Lower lobe of right lung (tissue), 2 donors: ENCODE data around the gene TRIM24. TPM values are rescaled to one million over a fixed set of nuclear protein-coding genes. Genes with fewer than 3 reads are reported as not detected.
A peak's percentile ranks its signal among the peaks of the same experiment; 100 is the strongest.

Experiments used
- ATAC-seq, 2 donors: fragments of 200-7000 bp; cut with Tn5 transposase; one replicate each; pipeline ENCODE4 v1.9.1; 2020 to 2022; ENCODE audit warnings: mild to moderate bottlenecking in 2 of 2, moderate library complexity in 2 of 2
- DNase-seq: peaks from one replicate; pipeline ENCODE4 v3.0.0-alpha.2; 2020
- H3K27ac ChIP-seq: fragments of 200-600 bp; one replicate; pipeline ENCODE4 v1.8.0; 2022
- H3K27me3 ChIP-seq: fragments of 200-600 bp; one replicate; pipeline ENCODE4 v1.8.0; 2022; ENCODE audit warnings: low read depth
- H3K36me3 ChIP-seq: fragments of 200-600 bp; one replicate; pipeline ENCODE4 v1.8.0; 2022; ENCODE audit warnings: mild to moderate bottlenecking
- H3K4me1 ChIP-seq: fragments of 200-600 bp; one replicate; pipeline ENCODE4 v1.8.0; 2022
- H3K4me3 ChIP-seq: fragments of 200-600 bp; one replicate; pipeline ENCODE4 v1.8.0; 2022; ENCODE audit warnings: mild to moderate bottlenecking
- H3K9me3 ChIP-seq: fragments of 200-600 bp; one replicate; pipeline ENCODE4 v1.8.0; 2022
- intact Hi-C: fragments of 100-400 bp; cut with DNase I; formaldehyde crosslinking; loops from one replicate; pipeline ENCODE4 v1.11.0; 2022
- total RNA-seq: library from RNA; stranded (reverse); fragmentation: NEBNext Ultra II Directional; extraction: Animal tissue kit (Norgen Biotek cat#: 25700); gene quantifications from one replicate; pipeline ENCODE4 v1.2.1, GENCODE V29; 2021
- TF ChIP-seq, protein P1 (sequence below): fragments of 200-600 bp; IDR thresholded peaks from one replicate; pipeline ENCODE4 v1.8.0; 2022; ENCODE audit warnings: antibody characterized with exemption, mild to moderate bottlenecking
- donor health status: DM: no; HTN: yes; CAD: no; lungs with severe emphysema.

Gene TRIM24
- total RNA-seq, 1 donor from 2014 or later: 25.8 TPM

DNA sequence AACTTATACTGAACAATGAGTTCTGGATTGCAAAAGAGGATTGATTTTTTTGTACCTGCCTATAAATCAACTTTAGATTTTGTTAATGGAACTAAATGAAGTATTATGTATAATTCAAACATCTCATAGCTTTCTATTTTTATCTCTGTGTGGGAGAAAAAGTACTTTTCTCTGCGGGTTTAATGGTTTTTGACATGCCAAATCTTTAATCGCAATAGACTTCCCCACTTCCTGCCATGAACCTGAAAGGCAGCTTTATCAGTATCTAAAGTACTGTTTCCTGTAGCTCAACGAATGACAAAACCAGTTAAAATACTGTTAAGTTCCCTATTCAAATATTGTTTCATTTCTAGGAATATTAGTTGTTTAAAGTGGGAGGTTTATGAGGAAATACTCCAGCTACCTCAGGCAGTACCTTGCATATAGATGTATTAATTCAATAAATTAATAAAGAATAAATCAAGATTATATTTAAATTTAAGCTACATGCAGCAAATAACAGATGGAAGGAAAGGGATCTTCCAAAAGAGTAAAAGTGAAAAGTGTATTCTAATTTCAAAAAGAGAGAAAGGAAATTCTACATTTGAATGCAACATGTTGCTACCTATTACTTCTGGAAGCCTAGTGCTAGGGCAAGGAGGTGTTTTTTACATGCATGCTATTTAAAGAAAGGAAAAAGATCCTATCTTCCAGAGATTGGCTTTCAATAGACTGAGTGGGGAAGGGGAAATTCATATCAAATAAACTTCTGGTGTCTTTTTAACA lies 165.2 kb downstream of the TRIM24 start:
- no peak overlapping the region for H3K27ac ChIP-seq
- intact Hi-C loops: no loop called here
- TF ChIP-seq, protein P1, sequence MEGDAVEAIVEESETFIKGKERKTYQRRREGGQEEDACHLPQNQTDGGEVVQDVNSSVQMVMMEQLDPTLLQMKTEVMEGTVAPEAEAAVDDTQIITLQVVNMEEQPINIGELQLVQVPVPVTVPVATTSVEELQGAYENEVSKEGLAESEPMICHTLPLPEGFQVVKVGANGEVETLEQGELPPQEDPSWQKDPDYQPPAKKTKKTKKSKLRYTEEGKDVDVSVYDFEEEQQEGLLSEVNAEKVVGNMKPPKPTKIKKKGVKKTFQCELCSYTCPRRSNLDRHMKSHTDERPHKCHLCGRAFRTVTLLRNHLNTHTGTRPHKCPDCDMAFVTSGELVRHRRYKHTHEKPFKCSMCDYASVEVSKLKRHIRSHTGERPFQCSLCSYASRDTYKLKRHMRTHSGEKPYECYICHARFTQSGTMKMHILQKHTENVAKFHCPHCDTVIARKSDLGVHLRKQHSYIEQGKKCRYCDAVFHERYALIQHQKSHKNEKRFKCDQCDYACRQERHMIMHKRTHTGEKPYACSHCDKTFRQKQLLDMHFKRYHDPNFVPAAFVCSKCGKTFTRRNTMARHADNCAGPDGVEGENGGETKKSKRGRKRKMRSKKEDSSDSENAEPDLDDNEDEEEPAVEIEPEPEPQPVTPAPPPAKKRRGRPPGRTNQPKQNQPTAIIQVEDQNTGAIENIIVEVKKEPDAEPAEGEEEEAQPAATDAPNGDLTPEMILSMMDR: no peak
- no peaks in the 10 kb centered on the region for H3K36me3 ChIP-seq
- H3K4me1 ChIP-seq: no peaks in the 10 kb centered on the region
- H3K9me3 ChIP-seq: no peaks in the 10 kb centered on the region
- H3K4me3 ChIP-seq: no peak overlapping the region
- peak in 1 of 2 donors; percentile 79 for ATAC-seq
- no peaks in the 10 kb centered on the region for H3K27me3 ChIP-seq
- DNase-seq: no peak

DNA sequence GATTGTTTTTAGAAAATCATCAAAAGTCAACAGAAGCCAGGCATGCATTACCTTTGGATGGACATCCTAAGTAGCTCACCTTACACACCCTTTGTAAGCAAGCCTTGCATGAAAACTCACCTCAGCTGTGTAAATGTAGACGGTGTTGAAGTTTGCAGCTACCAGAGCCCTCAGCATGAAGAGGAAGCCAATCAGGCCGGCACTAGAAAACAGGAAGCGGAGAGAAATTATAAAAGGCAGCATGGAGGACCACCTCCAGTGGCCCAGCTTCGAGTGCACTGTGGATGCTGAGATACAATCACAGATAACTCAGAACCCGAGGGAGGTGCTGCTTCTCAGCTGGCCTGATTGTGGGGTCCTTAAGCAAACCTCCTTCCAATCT lies 165.8 kb downstream of the TRIM24 start:
- intact Hi-C loops: no loop called here
- DNase-seq (no peak), ATAC-seq (peak in 1 of 2 donors; percentile 49)
- H3K36me3 ChIP-seq: no peaks in the 10 kb centered on the region
- TF ChIP-seq, protein P1: no peak
- no peaks in the 10 kb centered on the region for H3K9me3 ChIP-seq
- H3K27ac ChIP-seq: no peak overlapping the region
- no peaks in the 10 kb centered on the region for H3K27me3 ChIP-seq
- H3K4me1 ChIP-seq: no peaks in the 10 kb centered on the region
- no peak overlapping the region for H3K4me3 ChIP-seq

DNA sequence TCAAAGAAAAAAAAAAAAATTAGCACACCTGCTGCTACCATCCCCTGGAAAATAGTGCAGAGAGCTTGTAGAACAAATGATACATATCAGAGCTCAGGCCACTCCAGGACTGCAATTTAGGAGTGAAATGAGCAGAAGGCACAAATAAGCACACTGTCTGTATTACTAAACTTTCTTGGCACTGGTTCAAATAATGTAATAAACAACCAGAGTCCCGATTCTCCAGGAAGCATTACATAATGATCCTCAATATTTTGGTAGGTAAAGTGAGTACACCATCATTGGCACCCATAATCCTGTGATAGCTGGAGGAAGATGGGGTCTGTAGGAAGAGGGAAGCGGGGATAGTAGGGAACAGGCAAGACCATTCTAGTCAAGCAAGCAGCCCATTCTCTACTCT lies 166.8 kb downstream of the TRIM24 start:
- H3K4me3 ChIP-seq: no peak overlapping the region
- TF ChIP-seq, protein P1: no peak
- DNase-seq: no peak
- H3K4me1 ChIP-seq: no peaks in the 10 kb centered on the region
- H3K27ac ChIP-seq: no peak overlapping the region
- intact Hi-C loops: no loop called here
- H3K36me3 ChIP-seq: no peaks in the 10 kb centered on the region
- H3K27me3 ChIP-seq: no peaks in the 10 kb centered on the region
- H3K9me3 ChIP-seq: no peaks in the 10 kb centered on the region
- no peak for ATAC-seq

DNA sequence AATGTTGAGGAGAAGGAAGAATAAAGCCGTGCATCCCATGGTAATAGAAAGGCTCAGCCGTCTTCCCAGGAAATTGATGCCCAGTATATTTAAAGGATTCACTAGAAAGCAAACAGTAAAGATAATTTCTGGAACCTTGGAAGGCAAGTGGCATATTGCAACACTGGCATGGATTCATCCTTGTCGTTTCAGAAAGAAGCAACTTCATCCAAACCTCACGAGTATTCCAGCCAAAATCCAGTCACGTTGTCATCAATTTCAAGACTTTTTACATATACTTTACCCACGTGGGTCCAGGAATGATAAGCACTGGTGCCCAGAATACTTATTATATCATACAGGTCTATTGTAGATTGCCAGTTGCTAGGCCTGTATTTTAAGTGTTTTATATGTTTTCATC lies 167.3 kb downstream of the TRIM24 start:
- H3K36me3 ChIP-seq: no peaks in the 10 kb centered on the region
- no peak for ATAC-seq

DNA sequence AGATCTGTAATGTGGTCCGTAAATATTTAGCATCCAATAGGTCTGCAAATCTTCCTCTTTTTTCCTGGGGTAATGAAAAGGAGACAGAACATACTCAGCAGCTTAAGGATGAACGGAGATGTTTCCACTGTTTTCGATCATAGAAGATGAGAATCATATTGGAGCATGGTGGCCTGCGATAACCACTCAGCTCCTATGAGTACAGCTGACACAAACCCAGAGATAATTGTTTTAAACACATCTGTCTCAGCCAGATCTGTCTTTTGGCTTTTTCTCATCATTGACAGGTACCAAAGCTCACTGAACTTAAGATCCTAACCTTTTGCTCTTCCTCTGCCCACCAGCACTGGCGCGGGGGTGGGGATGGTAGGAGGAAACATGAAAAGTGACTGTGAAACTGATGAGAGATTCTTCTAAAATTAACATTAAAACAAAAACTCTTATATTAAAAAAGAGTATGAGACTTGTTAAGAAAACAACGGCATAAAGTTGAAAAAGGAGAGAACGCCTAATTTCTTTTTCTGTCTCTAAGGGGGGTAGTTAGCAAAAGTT lies 170.1 kb downstream of the TRIM24 start:
- H3K4me3 ChIP-seq: no peak overlapping the region
- intact Hi-C loops: no loop called here
- ATAC-seq (no peak), DNase-seq (no peak)
- H3K27me3 ChIP-seq: no peaks in the 10 kb centered on the region
- no peak overlapping the region for H3K27ac ChIP-seq
- no peaks in the 10 kb centered on the region for H3K36me3 ChIP-seq
- no peaks in the 10 kb centered on the region for H3K9me3 ChIP-seq
- no peaks in the 10 kb centered on the region for H3K4me1 ChIP-seq
- TF ChIP-seq, protein P1: no peak

More for the DNA sequence above, 167.3 kb downstream of the TRIM24 start:
- H3K4me3 ChIP-seq: no peak overlapping the region
- TF ChIP-seq, protein P1: no peak
- no peaks in the 10 kb centered on the region for H3K4me1 ChIP-seq
- H3K27me3 ChIP-seq: no peaks in the 10 kb centered on the region
- no peak for DNase-seq
- H3K9me3 ChIP-seq: no peaks in the 10 kb centered on the region
- no peak overlapping the region for H3K27ac ChIP-seq
- intact Hi-C loops: no loop called here
